GM12878 (cell line): ENCODE data around the gene SESN3. TPM values are rescaled to one million over a fixed set of nuclear protein-coding genes. Genes with fewer than 3 reads are reported as not detected.
A peak's percentile ranks its signal among the peaks of the same experiment; 100 is the strongest.

ENCODE experiments used
- BACH1 ChIP-seq: fragments of 450-650 bp; IDR thresholded peaks from 2 replicates; pipeline ENCODE4 v1.6.1; 2017; ENCODE audit warnings: mild to moderate bottlenecking, borderline replicate concordance
- CREB1 ChIP-seq: IDR thresholded peaks from 2 replicates; pipeline ENCODE4 v1.6.1; 2012; ENCODE audit warnings: low read depth, mild to moderate bottlenecking, inconsistent platforms
- FOXM1 ChIP-seq: IDR thresholded peaks from 2 replicates; pipeline ENCODE4 v1.6.1; 2012; ENCODE audit warnings: low read depth, mild to moderate bottlenecking, inconsistent platforms, low read length, moderate library complexity
- MTA3 ChIP-seq: IDR thresholded peaks from 2 replicates; pipeline ENCODE4 v1.6.1; 2012; ENCODE audit warnings: low read length, inconsistent platforms, borderline replicate concordance
- NFIC ChIP-seq: IDR thresholded peaks from 2 replicates; pipeline ENCODE4 v1.6.1; 2012; ENCODE audit warnings: low read depth, mild to moderate bottlenecking, inconsistent platforms, low read length, moderate library complexity
- PML ChIP-seq: IDR thresholded peaks from 2 replicates; pipeline ENCODE4 v1.6.1; 2012; ENCODE audit warnings: low read length, inconsistent platforms
- TCF12 ChIP-seq: IDR thresholded peaks from 2 replicates; pipeline ENCODE4 v1.6.1; 2011; ENCODE audit warnings: low read depth, mild to moderate bottlenecking, low read length
- TCF7 ChIP-seq: IDR thresholded peaks from 2 replicates; pipeline ENCODE4 v1.6.1; 2014; ENCODE audit warnings: antibody characterized with exemption, borderline replicate concordance
- ZSCAN29 ChIP-seq: fragments of 450-650 bp; IDR thresholded peaks from 2 replicates; pipeline ENCODE4 v1.6.1; 2017; ENCODE audit warnings: mild to moderate bottlenecking, moderate library complexity
- ZZZ3 ChIP-seq: IDR thresholded peaks from 2 replicates; pipeline ENCODE4 v1.6.1; 2011; ENCODE audit warnings: low read depth; ENCODE audit not compliant: control insufficient read depth, insufficient read length
- polyA plus RNA-seq, 11 experiments: library from polyadenylated mRNA; depleted of rRNA in 4 of 11; unstranded in 6 of 11; stranded (reverse) in 5 of 11; fragments of >200 nt; fragmentation: Nextera tagmentation in 4 of 11; fragmentation: Illumina TruSeq in 1 of 11; extraction: Ambion mirVana in 4 of 11; extraction: Trizol in 1 of 11; gene quantifications; 1 replicate in 1 of 11; 2 replicates in 10 of 11; pipeline versions ENCODE4 v1.2.1 to v1.2.3, GENCODE V29; 2011 to 2016; ENCODE audit warnings: inconsistent platforms in 2 of 11, missing spikeins in 2 of 11, low read depth in 1 of 11
- total RNA-seq, 4 experiments: library from RNA; depleted of rRNA in 3 of 4; stranded (reverse); fragments of >200 nt in 3 of 4; fragmentation: Illumina TruSeq in 1 of 4; extraction: Trizol in 1 of 4; gene quantifications; 2 replicates each; pipeline versions ENCODE4 v1.2.1 to v1.2.3, GENCODE V29; 2013 to 2021
- TF ChIP-seq, protein P1 (sequence below): IDR thresholded peaks from 2 replicates; pipeline ENCODE4 v1.6.1; 2012; ENCODE audit warnings: low read length, inconsistent platforms
- TF ChIP-seq, protein P2 (sequence below): fragments of 450-650 bp; IDR thresholded peaks from 2 replicates; pipeline ENCODE4 v1.6.1; 2018; ENCODE audit warnings: mild to moderate bottlenecking, low read depth, moderate library complexity; ENCODE audit not compliant: partially characterized antibody

The SESN3 gene
- total and polyA plus RNA-seq, 10 of the 15 experiments (the other 5 are each of a cell fraction or from before 2014, with no cell fraction given) = 0.64 to 6.7 (median 3.0) TPM

DNA sequence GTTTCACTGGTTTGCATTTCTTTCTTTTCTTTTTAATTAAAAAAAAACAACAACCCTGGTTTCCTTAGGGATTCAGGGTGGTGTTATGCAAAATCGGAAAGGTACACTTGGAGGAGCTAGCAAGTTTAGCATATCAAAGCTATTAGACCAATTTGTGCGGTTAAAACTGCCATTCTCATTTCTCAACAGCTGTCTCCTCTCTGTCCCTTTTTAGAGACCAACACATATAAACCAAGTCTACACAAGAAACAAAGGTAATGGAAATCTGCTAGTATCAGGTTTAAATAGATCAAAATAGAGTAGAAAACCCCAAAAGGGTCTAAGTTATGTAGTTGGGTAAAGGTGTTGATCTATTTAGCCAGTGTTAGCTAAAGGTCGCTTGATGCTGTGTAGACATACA is 1.7 kb upstream of the SESN3 start (continued):
- peak; percentile 55; the same call in 1 of the 2 replicates for TF ChIP-seq TCF12
- TF ChIP-seq, protein P1, sequence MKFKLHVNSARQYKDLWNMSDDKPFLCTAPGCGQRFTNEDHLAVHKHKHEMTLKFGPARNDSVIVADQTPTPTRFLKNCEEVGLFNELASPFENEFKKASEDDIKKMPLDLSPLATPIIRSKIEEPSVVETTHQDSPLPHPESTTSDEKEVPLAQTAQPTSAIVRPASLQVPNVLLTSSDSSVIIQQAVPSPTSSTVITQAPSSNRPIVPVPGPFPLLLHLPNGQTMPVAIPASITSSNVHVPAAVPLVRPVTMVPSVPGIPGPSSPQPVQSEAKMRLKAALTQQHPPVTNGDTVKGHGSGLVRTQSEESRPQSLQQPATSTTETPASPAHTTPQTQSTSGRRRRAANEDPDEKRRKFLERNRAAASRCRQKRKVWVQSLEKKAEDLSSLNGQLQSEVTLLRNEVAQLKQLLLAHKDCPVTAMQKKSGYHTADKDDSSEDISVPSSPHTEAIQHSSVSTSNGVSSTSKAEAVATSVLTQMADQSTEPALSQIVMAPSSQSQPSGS = 0 out of 2 replicates have a peak, but pooled peaks have one; percentile 33
- peak; percentile 48; the same call in 1 of the 2 replicates for TF ChIP-seq ZSCAN29
- TF ChIP-seq NFIC = peak; percentile 73; the same call in 1 of the 2 replicates
- peak; percentile 57; the same call in 1 of the 2 replicates for TF ChIP-seq PML
- TF ChIP-seq BACH1 = no peak
- TF ChIP-seq FOXM1 = peak; percentile 59; the same call in 1 of the 2 replicates
- TF ChIP-seq TCF7 = no peak
- TF ChIP-seq, protein P2, sequence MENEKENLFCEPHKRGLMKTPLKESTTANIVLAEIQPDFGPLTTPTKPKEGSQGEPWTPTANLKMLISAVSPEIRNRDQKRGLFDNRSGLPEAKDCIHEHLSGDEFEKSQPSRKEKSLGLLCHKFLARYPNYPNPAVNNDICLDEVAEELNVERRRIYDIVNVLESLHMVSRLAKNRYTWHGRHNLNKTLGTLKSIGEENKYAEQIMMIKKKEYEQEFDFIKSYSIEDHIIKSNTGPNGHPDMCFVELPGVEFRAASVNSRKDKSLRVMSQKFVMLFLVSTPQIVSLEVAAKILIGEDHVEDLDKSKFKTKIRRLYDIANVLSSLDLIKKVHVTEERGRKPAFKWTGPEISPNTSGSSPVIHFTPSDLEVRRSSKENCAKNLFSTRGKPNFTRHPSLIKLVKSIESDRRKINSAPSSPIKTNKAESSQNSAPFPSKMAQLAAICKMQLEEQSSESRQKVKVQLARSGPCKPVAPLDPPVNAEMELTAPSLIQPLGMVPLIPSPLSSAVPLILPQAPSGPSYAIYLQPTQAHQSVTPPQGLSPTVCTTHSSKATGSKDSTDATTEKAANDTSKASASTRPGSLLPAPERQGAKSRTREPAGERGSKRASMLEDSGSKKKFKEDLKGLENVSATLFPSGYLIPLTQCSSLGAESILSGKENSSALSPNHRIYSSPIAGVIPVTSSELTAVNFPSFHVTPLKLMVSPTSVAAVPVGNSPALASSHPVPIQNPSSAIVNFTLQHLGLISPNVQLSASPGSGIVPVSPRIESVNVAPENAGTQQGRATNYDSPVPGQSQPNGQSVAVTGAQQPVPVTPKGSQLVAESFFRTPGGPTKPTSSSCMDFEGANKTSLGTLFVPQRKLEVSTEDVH = no peak
- TF ChIP-seq MTA3 = peak; percentile 69
- TF ChIP-seq ZZZ3 = no peak
- 0 out of 2 replicates have a peak, but pooled peaks have one; percentile 1 for TF ChIP-seq CREB1
- TF ChIP-seq, all 136 proteins: peak for 12
